ENCODE results near the gene ZMYND10. TPM values are rescaled to one million over a fixed set of nuclear protein-coding genes. Genes with fewer than 3 reads are reported as not detected.

Gene ZMYND10
- total RNA-seq, 5 donors from 2014 or later (not counting 1 experiment from before 2014, with no cell fraction given) = 1.2 to 6.1 (median 2.9) TPM

GRCh38 chr3:50331364-50331907 is 14.1 kb downstream of the ZMYND10 start:
- Histone ChIP-seq H3K27me3 (replicated peaks in 1 of 2; ENCODE audit: control insufficient read depth in 2 of 2, extremely low read depth in 1 of 2, insufficient read depth in 2 of 2, low read length in 1 of 2) (no peaks in the 10 kb centered on the region), H3K36me3 (ENCODE audit: control insufficient read depth in 2 of 2, extremely low read depth in 1 of 2, insufficient read depth in 1 of 2, low read length in 1 of 2) (peaks cover 14 to 47% of the 10 kb centered on the region in 2 donors), H3K9me3 (no peaks in the 10 kb centered on the region), H3K4me1 (ENCODE audit: control insufficient read depth in 1 of 2, extremely low read depth in 1 of 2, insufficient read depth in 2 of 2, low read length in 2 of 2) (peaks cover 16 to 68% of the 10 kb centered on the region in 2 experiments), H3K4me3 (ENCODE audit: control insufficient read depth in 1 of 2, extremely low read depth in 1 of 2, low read length in 1 of 2) (no peak overlapping the region), H3K27ac (ENCODE audit: low read length) (no peak overlapping the region)
- peaks cover 37 to 54% (median 49%) of the 10 kb centered on the region in 3 donors for H3K4me1 Mint-ChIP-seq
- POLR2A ChIA-PET = no interaction called here
- H3K9me3 Mint-ChIP-seq = no peaks in the 10 kb centered on the region
- H3K27ac Mint-ChIP-seq = no peak overlapping the region
- H3K36me3 Mint-ChIP-seq = peaks cover 19% of the 10 kb centered on the region
- CTCF ChIA-PET = no interaction called here
- no peaks in the 10 kb centered on the region for H3K27me3 Mint-ChIP-seq
- ATAC-seq (replicated peaks in 1 of 4) (no peak), DNase-seq (no peak)
- H3K4me3 Mint-ChIP-seq = no peak overlapping the region
- 98% methylated on average over 15 of the region's 19 CpGs for WGBS (ENCODE audit: insufficient coverage)

- DNase-seq = no peak
- Mint-ChIP-seq H3K27me3 (no peaks in the 10 kb centered on the region), H3K27ac (no peak overlapping the region), H3K9me3 (no peaks in the 10 kb centered on the region), H3K4me3 (no peak overlapping the region), H3K4me1 (peaks cover 26 to 47% (median 41%) of the 10 kb centered on the region in 3 donors), H3K36me3 (peaks cover 19% of the 10 kb centered on the region)
- WGBS (ENCODE audit: insufficient coverage) = 100% methylated on average over 6 of the region's 10 CpGs
- H3K4me3 ChIP-seq (ENCODE audit: control insufficient read depth in 1 of 2, extremely low read depth in 1 of 2, low read length in 1 of 2) = no peak overlapping the region
- no peak for ATAC-seq (replicated peaks in 1 of 4)
- H3K27me3 ChIP-seq (replicated peaks in 1 of 2; ENCODE audit: control insufficient read depth in 2 of 2, extremely low read depth in 1 of 2, insufficient read depth in 2 of 2, low read length in 1 of 2) = no peaks in the 10 kb centered on the region
- H3K4me1 ChIP-seq (ENCODE audit: control insufficient read depth in 1 of 2, extremely low read depth in 1 of 2, insufficient read depth in 2 of 2, low read length in 2 of 2) = peaks cover 13 to 57% of the 10 kb centered on the region in 2 experiments
- no peaks in the 10 kb centered on the region for H3K9me3 ChIP-seq
- ChIA-PET POLR2A (no interaction called here), CTCF (no interaction called here)
- H3K36me3 ChIP-seq (ENCODE audit: control insufficient read depth in 2 of 2, extremely low read depth in 1 of 2, insufficient read depth in 1 of 2, low read length in 1 of 2) = peaks cover 14 to 47% of the 10 kb centered on the region in 2 donors
- H3K27ac ChIP-seq (ENCODE audit: low read length) = no peak overlapping the region
Measured at GRCh38 chr3:50330330-50330729, 15.2 kb downstream of the ZMYND10 start.

GRCh38 chr3:50327943-50328691 is 17.4 kb downstream of the ZMYND10 start, which contains the start of gene TUSC2:
TSS of gene TUSC2 (minus strand) at chr3:50328223. CDS start at chr3:50328099, 124 bp downstream.
- Mint-ChIP-seq H3K9me3 (no peaks in the 10 kb centered on the region), H3K27ac (peak within 1 kb of the TSS; percentile 85 to 87), H3K4me3 (peak within 1 kb of the TSS; percentile 86 to 92 (median 89)), H3K4me1 (peaks cover 15 to 36% (median 25%) of the 10 kb centered on the region in 3 donors), H3K36me3 (peaks cover 19% of the 10 kb centered on the region), H3K27me3 (no peaks in the 10 kb centered on the region)
- WGBS (ENCODE audit: insufficient coverage) = 3% methylated on average over 54 of the region's 55 CpGs
- Histone ChIP-seq H3K4me1 (ENCODE audit: control insufficient read depth in 1 of 2, extremely low read depth in 1 of 2, insufficient read depth in 2 of 2, low read length in 2 of 2) (peaks cover 6 to 44% of the 10 kb centered on the region in 2 experiments), H3K27me3 (replicated peaks in 1 of 2; ENCODE audit: control insufficient read depth in 2 of 2, extremely low read depth in 1 of 2, insufficient read depth in 2 of 2, low read length in 1 of 2) (no peaks in the 10 kb centered on the region), H3K27ac (ENCODE audit: low read length) (peak within 1 kb of the TSS; percentile 69), H3K36me3 (ENCODE audit: control insufficient read depth in 2 of 2, extremely low read depth in 1 of 2, insufficient read depth in 1 of 2, low read length in 1 of 2) (peaks cover 14 to 40% of the 10 kb centered on the region in 2 donors), H3K4me3 (ENCODE audit: control insufficient read depth in 1 of 2, extremely low read depth in 1 of 2, low read length in 1 of 2) (peak within 1 kb of the TSS; percentile 77 to 90), H3K9me3 (no peaks in the 10 kb centered on the region)
- DNase-seq (peak; percentile 86 to 98 (median 94)), ATAC-seq (replicated peaks in 1 of 4) (peak; percentile 93 to 96 (median 95))
- POLR2A ChIA-PET = interaction anchor here (0.6 to 2.5 kb wide), 5 partner anchors 9 to 103 kb away, joined by 3 to 11 read pairs (median 4); partner anchors contain the start of genes CYB561D2 (in 1 of the 2) and NPRL2 (in 1 of the 2)
- CTCF ChIA-PET = interaction anchor here (0.5 to 1.7 kb wide), 6 partner anchors 9 to 100 kb away, joined by 3 to 11 read pairs (median 3); no protein-coding TSS in a partner anchor

GRCh38 chr3:50327129-50327528 is 18.4 kb downstream of the ZMYND10 start:
- Mint-ChIP-seq H3K36me3 (peaks cover 16% of the 10 kb centered on the region), H3K27me3 (no peaks in the 10 kb centered on the region), H3K4me1 (peaks cover 15 to 37% (median 22%) of the 10 kb centered on the region in 3 donors), H3K4me3 (peak overlapping the region; percentile 86 to 92 (median 89)), H3K27ac (peak overlapping the region; percentile 58 to 63), H3K9me3 (no peaks in the 10 kb centered on the region)
- Histone ChIP-seq H3K36me3 (ENCODE audit: control insufficient read depth in 2 of 2, extremely low read depth in 1 of 2, insufficient read depth in 1 of 2, low read length in 1 of 2) (peaks cover 14 to 35% of the 10 kb centered on the region in 2 donors), H3K4me3 (ENCODE audit: control insufficient read depth in 1 of 2, extremely low read depth in 1 of 2, low read length in 1 of 2) (peak overlapping the region; percentile 77 to 90), H3K27ac (ENCODE audit: low read length) (peak overlapping the region; percentile 61), H3K9me3 (no peaks in the 10 kb centered on the region), H3K27me3 (replicated peaks in 1 of 2; ENCODE audit: control insufficient read depth in 2 of 2, extremely low read depth in 1 of 2, insufficient read depth in 2 of 2, low read length in 1 of 2) (no peaks in the 10 kb centered on the region), H3K4me1 (ENCODE audit: control insufficient read depth in 1 of 2, extremely low read depth in 1 of 2, insufficient read depth in 2 of 2, low read length in 2 of 2) (peaks cover 6 to 42% of the 10 kb centered on the region in 2 experiments)
- no CpG with 5 or more reads among the region's 4 CpGs for WGBS (ENCODE audit: insufficient coverage)
- CTCF ChIA-PET = interaction anchor here (0.5 to 1.7 kb wide), 3 partner anchors 10 to 76 kb away, joined by 3 to 11 read pairs (median 3); no protein-coding TSS in a partner anchor
- POLR2A ChIA-PET = interaction anchor here (0.8 to 2.5 kb wide), 2 partner anchors 10 to 23 kb away, joined by 3 to 11 read pairs; partner anchors contain the start of genes CYB561D2 (in 1 of the 2) and NPRL2 (in 1 of the 2)
- ATAC-seq (replicated peaks in 1 of 4) (no peak), DNase-seq (no peak)

- Histone ChIP-seq H3K9me3 (no peaks in the 10 kb centered on the region), H3K36me3 (ENCODE audit: control insufficient read depth in 2 of 2, extremely low read depth in 1 of 2, insufficient read depth in 1 of 2, low read length in 1 of 2) (peaks cover 6 to 25% of the 10 kb centered on the region in 2 donors), H3K27me3 (replicated peaks in 1 of 2; ENCODE audit: control insufficient read depth in 2 of 2, extremely low read depth in 1 of 2, insufficient read depth in 2 of 2, low read length in 1 of 2) (no peaks in the 10 kb centered on the region), H3K27ac (ENCODE audit: low read length) (no peak overlapping the region), H3K4me3 (ENCODE audit: control insufficient read depth in 1 of 2, extremely low read depth in 1 of 2, low read length in 1 of 2) (no peak overlapping the region), H3K4me1 (ENCODE audit: control insufficient read depth in 1 of 2, extremely low read depth in 1 of 2, insufficient read depth in 2 of 2, low read length in 2 of 2) (peaks cover 8 to 45% of the 10 kb centered on the region in 2 experiments)
- ATAC-seq (replicated peaks in 1 of 4) (no peak), DNase-seq (no peak)
- Mint-ChIP-seq H3K27me3 (no peaks in the 10 kb centered on the region), H3K4me3 (peak overlapping the region; percentile 21 to 89 (median 86)), H3K36me3 (peaks cover 13% of the 10 kb centered on the region), H3K27ac (no peak overlapping the region), H3K9me3 (no peaks in the 10 kb centered on the region), H3K4me1 (peaks cover 15 to 35% (median 22%) of the 10 kb centered on the region in 3 donors)
- CTCF ChIA-PET = no interaction called here
- POLR2A ChIA-PET = no interaction called here
- WGBS (ENCODE audit: insufficient coverage) = no CpG with 5 or more reads among the region's 8 CpGs
Measured at GRCh38 chr3:50326182-50326541, 19.4 kb downstream of the ZMYND10 start.

- peak overlapping the region in 1 of 3 donors; percentile 89 for H3K4me3 Mint-ChIP-seq
- H3K27ac Mint-ChIP-seq = no peak overlapping the region
- no peak for DNase-seq
- H3K4me3 ChIP-seq (ENCODE audit: control insufficient read depth in 1 of 2, extremely low read depth in 1 of 2, low read length in 1 of 2) = no peak overlapping the region
- no peak overlapping the region for H3K27ac ChIP-seq (ENCODE audit: low read length)
- no peaks in the 10 kb centered on the region for H3K27me3 ChIP-seq (replicated peaks in 1 of 2; ENCODE audit: control insufficient read depth in 2 of 2, extremely low read depth in 1 of 2, insufficient read depth in 2 of 2, low read length in 1 of 2)
- H3K4me1 ChIP-seq (ENCODE audit: control insufficient read depth in 1 of 2, extremely low read depth in 1 of 2, insufficient read depth in 2 of 2, low read length in 2 of 2) = peaks cover 9 to 48% of the 10 kb centered on the region in 2 experiments
- no peaks in the 10 kb centered on the region for H3K27me3 Mint-ChIP-seq
- 98% methylated on average over 5 of the region's 11 CpGs for WGBS (ENCODE audit: insufficient coverage)
- POLR2A ChIA-PET = no interaction called here
- ATAC-seq (replicated peaks in 1 of 4) = no peak
- H3K9me3 ChIP-seq = no peaks in the 10 kb centered on the region
- H3K4me1 Mint-ChIP-seq = peaks cover 16 to 36% (median 23%) of the 10 kb centered on the region in 3 donors
- H3K9me3 Mint-ChIP-seq = no peaks in the 10 kb centered on the region
- CTCF ChIA-PET = interaction anchor here in 1 of 2 donors (1.2 to 1.5 kb wide), 2 partner anchors 11 to 90 kb away, joined by 3 to 5 read pairs; no protein-coding TSS in a partner anchor
- peaks cover 2 to 20% of the 10 kb centered on the region in 2 donors for H3K36me3 ChIP-seq (ENCODE audit: control insufficient read depth in 2 of 2, extremely low read depth in 1 of 2, insufficient read depth in 1 of 2, low read length in 1 of 2)
- peaks cover 7% of the 10 kb centered on the region for H3K36me3 Mint-ChIP-seq
Measured at GRCh38 chr3:50325497-50326181, 19.9 kb downstream of the ZMYND10 start.
